Astrocyte (in vitro differentiated cells and primary cell): ENCODE results near the gene CNTNAP1.

Experiments
- EZH2 ChIP-seq: IDR thresholded peaks from 2 replicates; pipeline ENCODE4 v1.6.1; 2012; ENCODE audit warnings: mild to moderate bottlenecking, low read length, inconsistent platforms; ENCODE audit not compliant: insufficient read depth
- TF ChIP-seq, protein P1 (sequence below): IDR thresholded peaks from 2 replicates; pipeline ENCODE4 v1.5.1; 2011; ENCODE audit warnings: low read depth, mild to moderate bottlenecking, inconsistent platforms, low read length, moderate library complexity; ENCODE audit not compliant: insufficient read depth

DNA sequence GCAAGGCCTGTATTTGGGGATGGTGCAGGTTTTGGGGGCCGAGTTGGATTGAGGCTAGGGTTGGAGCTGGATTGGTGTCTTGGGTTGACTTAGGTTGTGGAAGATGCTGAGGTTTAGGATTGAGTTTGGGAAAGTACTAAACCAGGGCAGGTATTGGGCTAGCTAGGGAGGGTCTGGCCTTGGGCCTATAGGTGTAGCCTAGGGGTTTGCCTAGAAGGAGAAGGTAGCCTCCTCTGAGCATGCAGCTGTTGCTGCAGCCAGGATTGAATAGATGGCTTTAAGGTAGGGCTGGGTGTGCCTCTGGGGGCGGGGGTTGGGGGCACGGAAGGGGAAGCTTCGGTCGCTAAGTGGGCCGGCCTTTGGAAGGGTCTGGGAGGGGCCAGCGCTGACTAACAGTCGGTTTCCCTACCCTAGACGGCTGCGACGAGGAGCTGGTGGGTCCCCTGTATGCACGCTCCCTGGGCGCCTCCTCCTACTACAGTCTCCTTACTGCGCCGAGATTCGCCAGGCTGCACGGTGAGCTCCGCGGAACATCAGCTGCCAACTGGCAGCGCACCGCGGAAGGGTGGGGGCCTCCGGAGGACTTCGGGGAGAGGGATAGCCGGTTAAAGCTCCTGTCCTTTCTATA, 1.2 kb downstream of the CNTNAP1 start:
- TF ChIP-seq, protein P1, sequence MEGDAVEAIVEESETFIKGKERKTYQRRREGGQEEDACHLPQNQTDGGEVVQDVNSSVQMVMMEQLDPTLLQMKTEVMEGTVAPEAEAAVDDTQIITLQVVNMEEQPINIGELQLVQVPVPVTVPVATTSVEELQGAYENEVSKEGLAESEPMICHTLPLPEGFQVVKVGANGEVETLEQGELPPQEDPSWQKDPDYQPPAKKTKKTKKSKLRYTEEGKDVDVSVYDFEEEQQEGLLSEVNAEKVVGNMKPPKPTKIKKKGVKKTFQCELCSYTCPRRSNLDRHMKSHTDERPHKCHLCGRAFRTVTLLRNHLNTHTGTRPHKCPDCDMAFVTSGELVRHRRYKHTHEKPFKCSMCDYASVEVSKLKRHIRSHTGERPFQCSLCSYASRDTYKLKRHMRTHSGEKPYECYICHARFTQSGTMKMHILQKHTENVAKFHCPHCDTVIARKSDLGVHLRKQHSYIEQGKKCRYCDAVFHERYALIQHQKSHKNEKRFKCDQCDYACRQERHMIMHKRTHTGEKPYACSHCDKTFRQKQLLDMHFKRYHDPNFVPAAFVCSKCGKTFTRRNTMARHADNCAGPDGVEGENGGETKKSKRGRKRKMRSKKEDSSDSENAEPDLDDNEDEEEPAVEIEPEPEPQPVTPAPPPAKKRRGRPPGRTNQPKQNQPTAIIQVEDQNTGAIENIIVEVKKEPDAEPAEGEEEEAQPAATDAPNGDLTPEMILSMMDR = no peak
- no peak for TF ChIP-seq EZH2
